ENCODE data around the gene MMD.

DNA sequence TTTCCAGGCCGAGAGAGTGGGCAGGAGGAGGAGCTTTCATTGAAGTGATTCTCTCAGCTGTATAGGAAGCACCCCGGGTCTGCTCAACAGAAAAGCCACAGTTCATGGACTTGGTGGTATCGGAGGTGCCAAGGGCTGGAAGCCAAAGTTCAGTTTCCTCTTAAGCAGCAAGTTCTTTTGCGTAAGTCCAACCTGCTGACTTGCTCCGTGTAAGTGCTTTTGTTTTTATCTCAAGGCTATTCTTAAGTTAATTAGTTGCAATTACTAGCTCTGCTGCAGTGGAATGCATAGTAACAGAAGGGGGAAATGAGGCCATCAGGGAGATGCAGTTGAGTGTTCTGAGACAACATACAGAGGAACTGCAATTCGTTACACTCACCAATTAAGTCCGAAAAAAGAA, 45.0 kb upstream of the MMD start:
- TF ChIP-seq, protein P1, sequence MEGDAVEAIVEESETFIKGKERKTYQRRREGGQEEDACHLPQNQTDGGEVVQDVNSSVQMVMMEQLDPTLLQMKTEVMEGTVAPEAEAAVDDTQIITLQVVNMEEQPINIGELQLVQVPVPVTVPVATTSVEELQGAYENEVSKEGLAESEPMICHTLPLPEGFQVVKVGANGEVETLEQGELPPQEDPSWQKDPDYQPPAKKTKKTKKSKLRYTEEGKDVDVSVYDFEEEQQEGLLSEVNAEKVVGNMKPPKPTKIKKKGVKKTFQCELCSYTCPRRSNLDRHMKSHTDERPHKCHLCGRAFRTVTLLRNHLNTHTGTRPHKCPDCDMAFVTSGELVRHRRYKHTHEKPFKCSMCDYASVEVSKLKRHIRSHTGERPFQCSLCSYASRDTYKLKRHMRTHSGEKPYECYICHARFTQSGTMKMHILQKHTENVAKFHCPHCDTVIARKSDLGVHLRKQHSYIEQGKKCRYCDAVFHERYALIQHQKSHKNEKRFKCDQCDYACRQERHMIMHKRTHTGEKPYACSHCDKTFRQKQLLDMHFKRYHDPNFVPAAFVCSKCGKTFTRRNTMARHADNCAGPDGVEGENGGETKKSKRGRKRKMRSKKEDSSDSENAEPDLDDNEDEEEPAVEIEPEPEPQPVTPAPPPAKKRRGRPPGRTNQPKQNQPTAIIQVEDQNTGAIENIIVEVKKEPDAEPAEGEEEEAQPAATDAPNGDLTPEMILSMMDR (IDR thresholded peaks at IDR 0.05), result no peak
- TF ChIP-seq EZH2 (IDR thresholded peaks at IDR 0.05; ENCODE audit: borderline replicate concordance, insufficient read depth, low read depth, low read length, poor library complexity, severe bottlenecking), result no peak

Measured in B cell (primary cell).